ENCODE data around the gene WASF3. TPM values are rescaled to one million over a fixed set of nuclear protein-coding genes. Genes with fewer than 3 reads are reported as not detected.

WASF3 gene
- total RNA-seq, 4 donors from 2014 or later: 34.8 to 101 (median 49.3) TPM

DNA sequence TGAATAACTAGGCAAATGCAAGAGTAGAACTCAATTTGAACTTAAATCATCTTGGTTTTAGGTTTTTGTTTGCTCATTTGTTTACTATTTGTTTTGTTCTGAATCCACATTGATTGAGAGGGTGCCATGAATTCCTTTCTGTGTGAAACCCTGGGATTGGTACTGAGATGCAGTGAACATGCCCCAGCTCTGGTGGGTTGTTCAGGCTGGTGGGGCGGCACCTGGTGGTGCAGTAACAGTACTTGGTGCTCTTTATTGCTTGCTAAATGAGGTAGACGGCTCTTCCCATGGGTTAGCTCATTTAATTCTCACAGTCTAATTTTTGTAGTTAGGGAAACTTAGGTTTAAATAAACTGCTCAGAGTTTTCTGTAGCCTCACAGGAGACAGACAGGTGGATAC is 48.4 kb downstream of the WASF3 start:
- TF ChIP-seq, protein P1, sequence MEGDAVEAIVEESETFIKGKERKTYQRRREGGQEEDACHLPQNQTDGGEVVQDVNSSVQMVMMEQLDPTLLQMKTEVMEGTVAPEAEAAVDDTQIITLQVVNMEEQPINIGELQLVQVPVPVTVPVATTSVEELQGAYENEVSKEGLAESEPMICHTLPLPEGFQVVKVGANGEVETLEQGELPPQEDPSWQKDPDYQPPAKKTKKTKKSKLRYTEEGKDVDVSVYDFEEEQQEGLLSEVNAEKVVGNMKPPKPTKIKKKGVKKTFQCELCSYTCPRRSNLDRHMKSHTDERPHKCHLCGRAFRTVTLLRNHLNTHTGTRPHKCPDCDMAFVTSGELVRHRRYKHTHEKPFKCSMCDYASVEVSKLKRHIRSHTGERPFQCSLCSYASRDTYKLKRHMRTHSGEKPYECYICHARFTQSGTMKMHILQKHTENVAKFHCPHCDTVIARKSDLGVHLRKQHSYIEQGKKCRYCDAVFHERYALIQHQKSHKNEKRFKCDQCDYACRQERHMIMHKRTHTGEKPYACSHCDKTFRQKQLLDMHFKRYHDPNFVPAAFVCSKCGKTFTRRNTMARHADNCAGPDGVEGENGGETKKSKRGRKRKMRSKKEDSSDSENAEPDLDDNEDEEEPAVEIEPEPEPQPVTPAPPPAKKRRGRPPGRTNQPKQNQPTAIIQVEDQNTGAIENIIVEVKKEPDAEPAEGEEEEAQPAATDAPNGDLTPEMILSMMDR (IDR thresholded peaks at IDR 0.05; ENCODE audit: low read depth): no peak

DNA sequence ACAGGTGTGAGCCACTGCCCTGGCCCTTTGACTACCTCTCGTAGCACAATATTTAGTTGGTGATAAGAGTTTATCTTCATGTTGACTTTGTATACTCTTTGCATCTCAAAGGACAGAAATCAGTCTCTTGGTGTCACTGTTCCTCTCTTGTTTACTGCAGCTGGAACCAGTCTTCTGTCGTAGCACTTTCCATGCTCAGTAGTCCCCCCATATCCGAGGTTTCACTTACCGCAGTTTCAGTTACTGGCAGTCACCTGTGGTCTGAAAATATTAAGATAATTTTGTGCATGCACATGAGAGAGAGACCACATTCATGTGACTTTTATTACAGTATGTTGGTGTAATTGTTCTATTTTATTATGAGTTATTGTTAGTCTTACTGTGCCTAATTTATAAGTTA is 49.1 kb downstream of the WASF3 start:
- TF ChIP-seq, protein P1 (IDR thresholded peaks at IDR 0.05; ENCODE audit: low read depth): no peak

DNA sequence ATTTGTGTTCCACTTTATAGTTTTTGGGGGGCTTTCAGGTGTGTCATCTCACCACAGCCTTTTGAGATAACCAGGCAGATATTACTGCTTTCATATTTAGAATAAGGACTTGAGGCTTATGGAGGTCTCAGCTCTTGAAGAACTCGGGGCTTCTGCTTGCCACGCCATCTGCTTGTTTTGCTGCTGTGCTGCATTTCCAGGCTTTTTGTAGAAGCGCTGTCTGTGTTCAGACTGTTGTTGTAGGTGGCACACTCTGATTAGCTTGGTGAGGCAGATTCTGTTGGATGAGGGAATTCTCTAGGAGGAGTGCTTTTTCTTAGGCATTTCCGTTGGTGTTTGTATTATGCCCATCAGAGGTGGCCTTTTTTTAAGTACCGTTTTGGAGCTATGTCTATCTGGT is 57.2 kb downstream of the WASF3 start:
- TF ChIP-seq, protein P1 (IDR thresholded peaks at IDR 0.05; ENCODE audit: low read depth): no peak

DNA sequence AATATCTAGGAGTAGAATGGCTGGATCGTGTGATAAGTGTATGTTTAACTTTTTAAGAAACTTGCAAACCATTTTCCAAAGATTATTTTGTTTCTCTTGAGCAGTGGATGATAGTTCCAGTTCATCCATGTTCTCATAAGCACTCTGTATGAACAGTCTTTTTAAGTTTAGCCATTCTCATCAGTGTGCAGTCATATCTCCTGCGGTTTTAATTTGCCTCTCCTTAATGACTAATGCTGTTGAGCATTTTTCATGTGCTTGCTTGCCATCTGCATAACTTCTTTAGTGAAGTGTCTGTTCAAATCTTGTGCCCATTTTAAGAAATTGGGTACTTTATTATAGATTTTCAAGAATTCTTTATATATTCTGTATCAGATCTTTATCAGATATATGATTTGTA is 58.6 kb downstream of the WASF3 start:
- TF ChIP-seq, protein P1 (IDR thresholded peaks at IDR 0.05; ENCODE audit: low read depth): no peak

DNA sequence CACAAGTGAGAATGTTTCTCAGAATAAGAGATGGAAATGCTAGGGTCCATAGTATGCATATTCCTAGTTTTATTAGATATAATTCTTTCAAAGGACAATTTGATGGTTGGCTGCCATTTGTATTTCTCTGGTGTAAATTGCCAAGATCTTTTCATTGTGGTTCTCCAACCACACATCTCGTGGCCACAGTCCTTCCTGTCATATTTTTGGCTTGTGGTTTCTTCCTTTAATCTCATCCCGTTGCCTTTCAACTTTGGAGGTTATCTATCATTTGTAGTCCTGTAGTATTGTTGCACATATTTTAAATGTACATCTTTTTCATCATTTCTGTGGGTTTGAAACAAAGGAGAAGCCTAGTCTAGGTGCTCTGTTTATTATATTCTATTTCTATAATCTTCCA is 61.2 kb downstream of the WASF3 start:
- TF ChIP-seq, protein P1 (IDR thresholded peaks at IDR 0.05; ENCODE audit: low read depth): no peak

DNA sequence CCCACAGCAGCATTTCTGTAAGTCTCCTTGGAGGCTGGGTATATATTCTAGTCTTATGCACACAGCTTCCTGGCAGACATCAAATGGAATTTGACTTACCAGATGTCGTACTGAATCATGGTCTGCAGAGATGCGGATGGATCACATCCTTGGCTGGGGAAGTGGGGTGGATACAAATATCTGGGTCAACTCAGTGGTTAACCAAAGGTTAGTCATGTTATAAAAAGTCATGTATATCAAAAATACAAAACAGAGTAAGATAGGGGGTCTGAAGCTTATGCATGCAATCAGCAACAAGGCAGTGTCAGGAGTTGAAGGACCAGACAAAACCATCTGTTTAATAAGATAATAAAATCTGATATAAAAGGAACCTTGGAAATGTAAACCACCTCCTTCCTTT is 61.9 kb downstream of the WASF3 start:
- TF ChIP-seq, protein P1 (IDR thresholded peaks at IDR 0.05; ENCODE audit: low read depth): no peak

DNA sequence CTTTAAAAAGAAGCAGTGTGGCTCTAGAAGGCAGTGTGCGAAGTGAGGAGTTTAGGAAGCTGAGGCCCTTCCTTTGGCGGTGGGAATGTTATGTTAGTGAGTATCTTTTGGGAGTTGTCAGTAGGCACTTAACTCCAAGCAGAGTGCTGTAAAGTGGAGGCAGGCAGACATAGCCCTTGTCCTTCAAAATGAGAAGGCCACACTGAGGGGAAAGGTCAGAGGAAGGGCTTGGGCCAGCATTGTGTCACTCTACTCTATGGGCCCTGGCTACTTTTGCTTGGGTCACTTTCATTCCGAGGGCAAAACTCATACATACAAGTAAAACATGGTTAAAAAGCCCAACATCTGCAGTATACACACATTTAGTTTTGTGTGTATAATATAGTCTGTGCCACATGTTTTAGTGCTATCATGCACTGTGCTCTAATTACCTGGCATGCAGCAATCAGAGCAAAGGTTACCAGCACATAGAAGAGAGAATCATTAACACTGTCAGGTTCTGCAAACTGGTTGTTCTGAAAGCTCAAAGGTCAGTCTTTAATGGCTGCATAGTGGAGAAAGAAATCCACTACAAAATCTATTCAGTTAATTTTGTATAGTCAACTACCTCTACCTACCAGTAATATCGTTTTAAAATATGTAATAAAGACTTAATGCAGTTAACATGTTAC is 64.4 kb downstream of the WASF3 start:
- TF ChIP-seq, protein P1 (IDR thresholded peaks at IDR 0.05; ENCODE audit: low read depth): no peak
